ENCODE measurements around the gene SULT1E1.
"Not testable (repeated sequence)": the region's sequence is repeated elsewhere in the genome, so short reads cannot be mapped to it uniquely, and the experiment has no call there.

The SULT1E1 gene

GRCh38 chr4:69843301-69843700 is 16.6 kb downstream of the SULT1E1 start:
- DNase-seq (ENCODE audit: low read depth): no peak

GRCh38 chr4:69838977-69839376 is 21.0 kb downstream of the SULT1E1 start:
- no peak for DNase-seq (ENCODE audit: low read depth)

GRCh38 chr4:69836287-69836686 is 23.7 kb downstream of the SULT1E1 start:
- no peak for DNase-seq (ENCODE audit: low read depth)

- no peak for DNase-seq (ENCODE audit: low read depth)
Measured at GRCh38 chr4:69835766-69836165, 24.2 kb downstream of the SULT1E1 start.

GRCh38 chr4:69833251-69833650 is 26.7 kb downstream of the SULT1E1 start:
- DNase-seq (ENCODE audit: low read depth): no peak

- DNase-seq (ENCODE audit: low read depth): peak; percentile 86
Measured at GRCh38 chr4:69832326-69833030, 27.5 kb downstream of the SULT1E1 start.

GRCh38 chr4:69831646-69832325 is 28.2 kb downstream of the SULT1E1 start:
- peak; percentile 88 for DNase-seq (ENCODE audit: low read depth)

- no peak for DNase-seq (ENCODE audit: low read depth)
Measured at GRCh38 chr4:69831270-69831627, 28.7 kb downstream of the SULT1E1 start.

GRCh38 chr4:69830560-69831269 is 29.2 kb downstream of the SULT1E1 start:
- no peak for DNase-seq (ENCODE audit: low read depth)

GRCh38 chr4:69830192-69830559 is 29.8 kb downstream of the SULT1E1 start:
- DNase-seq (ENCODE audit: low read depth): no peak

- no peak for DNase-seq (ENCODE audit: low read depth)
Measured at GRCh38 chr4:69829678-69830077, 30.3 kb downstream of the SULT1E1 start.

- no peak for DNase-seq (ENCODE audit: low read depth)
Measured at GRCh38 chr4:69828828-69829227, 31.1 kb downstream of the SULT1E1 start.

GRCh38 chr4:69825056-69825455 is 34.9 kb downstream of the SULT1E1 start:
- DNase-seq (ENCODE audit: low read depth): not testable (repeated sequence)

GRCh38 chr4:69823481-69824186 is 36.3 kb downstream of the SULT1E1 start:
- no peak for DNase-seq (ENCODE audit: low read depth)

- no peak for DNase-seq (ENCODE audit: low read depth)
Measured at GRCh38 chr4:69823048-69823447, 36.9 kb downstream of the SULT1E1 start.

GRCh38 chr4:69822198-69822597 is 37.7 kb downstream of the SULT1E1 start:
- DNase-seq (ENCODE audit: low read depth): no peak

GRCh38 chr4:69818060-69818639 is 41.8 kb downstream of the SULT1E1 start:
- DNase-seq (ENCODE audit: low read depth): no peak

- no peak for DNase-seq (ENCODE audit: low read depth)
Measured at GRCh38 chr4:69816236-69816635, 43.7 kb downstream of the SULT1E1 start.

GRCh38 chr4:69813628-69814027 is 46.3 kb downstream of the SULT1E1 start:
- DNase-seq (ENCODE audit: low read depth): no peak

- no peak for DNase-seq (ENCODE audit: low read depth)
Measured at GRCh38 chr4:69811166-69811565, 48.8 kb downstream of the SULT1E1 start.

- DNase-seq (ENCODE audit: low read depth): no peak
Measured at GRCh38 chr4:69800599-69800998, 59.3 kb downstream of the SULT1E1 start.

- DNase-seq (ENCODE audit: low read depth): no peak
Measured at GRCh38 chr4:69799337-69799736, 60.6 kb downstream of the SULT1E1 start.

All from CMK (cell line).